LNCaP clone FGC (cell line): ENCODE measurements around the gene ZNF785.
"Not testable (repeated sequence)": the region's sequence is repeated elsewhere in the genome, so short reads cannot be mapped to it uniquely, and the experiment has no call there.

Source experiments
- DNase-seq: peaks from one replicate; pipeline ENCODE4 v3.0.0-alpha.2; 2011; ENCODE audit warnings: low read depth
- H3K4me3 ChIP-seq: 2 replicates; pipeline ENCODE4 v1.5.1; 2011; ENCODE audit warnings: mild to moderate bottlenecking, low read depth, low read length, control low read depth
- CTCF ChIP-seq: IDR thresholded peaks from 2 replicates; pipeline ENCODE4 v1.5.1; 2012; ENCODE audit warnings: mild to moderate bottlenecking; ENCODE audit not compliant: control insufficient read depth, insufficient read depth; ENCODE audit errors: extremely low read depth

Gene ZNF785

GRCh38 chr16:30551781-30552180, 33.7 kb downstream of the ZNF785 start:
- TF ChIP-seq CTCF = no peak
- no peak overlapping the region for H3K4me3 ChIP-seq
- no peak for DNase-seq

GRCh38 chr16:30548416-30549253, 36.9 kb downstream of the ZNF785 start:
- H3K4me3 ChIP-seq = no peak overlapping the region

GRCh38 chr16:30546115-30546514, 39.4 kb downstream of the ZNF785 start:
- no peak for DNase-seq
- no peak for TF ChIP-seq CTCF
- H3K4me3 ChIP-seq = no peak overlapping the region

More at GRCh38 chr16:30548416-30549253, 36.9 kb downstream of the ZNF785 start:
- TF ChIP-seq CTCF = no peak
- DNase-seq = no peak

GRCh38 chr16:30543067-30543466, 42.4 kb downstream of the ZNF785 start:
- no peak for TF ChIP-seq CTCF
- no peak for DNase-seq
- no peak overlapping the region for H3K4me3 ChIP-seq

GRCh38 chr16:30541502-30542329, 43.8 kb downstream of the ZNF785 start:
- H3K4me3 ChIP-seq = no peak overlapping the region
- DNase-seq = no peak
- no peak for TF ChIP-seq CTCF

- not testable (repeated sequence) for DNase-seq, H3K4me3 ChIP-seq
Observed at GRCh38 chr16:30540916-30541464, 44.5 kb downstream of the ZNF785 start.

- DNase-seq, H3K4me3 ChIP-seq: not testable (repeated sequence)
Observed at GRCh38 chr16:30539986-30540526, 45.4 kb downstream of the ZNF785 start.
